ENCODE measurements around the gene MACROH2A1. TPM values are rescaled to one million over a fixed set of nuclear protein-coding genes. Genes with fewer than 3 reads are reported as not detected.

The MACROH2A1 gene
- 112 TPM for polyA plus RNA-seq (2013, experiment 1 of 2; ENCODE audit: insufficient read length)
- 117 TPM for polyA plus RNA-seq (2013, experiment 2 of 2; ENCODE audit: insufficient read length)

GRCh38 chr5:135398855-135399793, at the start of gene MACROH2A1:
MACROH2A1 (minus strand) TSS chr5:135399231; CDS start chr5:135389093, 10,138 bp downstream.
- peak; percentile 85 for DNase-seq

DNA sequence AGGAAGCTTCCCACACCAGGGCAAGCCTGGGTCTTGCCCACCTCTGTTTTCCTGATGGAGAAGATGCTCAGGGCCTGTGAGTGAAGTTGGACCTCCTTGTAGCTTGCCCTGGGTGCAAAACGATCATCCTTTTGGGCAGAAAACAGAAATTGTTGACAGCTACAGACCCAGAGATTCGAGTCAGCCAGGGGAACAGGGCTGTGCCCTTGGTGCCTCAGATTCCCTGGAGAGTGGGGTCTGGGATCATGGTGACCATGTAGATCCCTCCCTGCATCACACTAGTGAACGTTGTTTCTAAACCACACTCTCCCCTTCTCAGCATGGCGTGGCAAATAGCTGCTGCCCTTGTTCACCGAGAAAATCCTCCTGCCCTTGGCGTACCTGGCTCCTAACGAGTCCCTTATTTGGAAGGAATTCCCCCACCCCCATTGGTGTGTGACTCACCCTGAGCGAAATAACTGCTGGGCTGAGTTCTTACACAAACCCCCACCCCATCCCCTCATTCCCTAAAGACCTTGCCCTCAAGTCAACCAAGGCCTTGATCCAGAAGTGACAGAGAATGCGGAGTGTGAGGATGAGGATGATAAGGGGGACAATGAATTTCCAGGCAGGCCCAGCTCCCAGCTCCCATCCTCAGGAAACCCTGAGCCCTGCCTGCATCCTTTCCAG, 49.2 kb upstream of the MACROH2A1 start:
- DNase-seq: no peak

- no peak for DNase-seq
Observed at GRCh38 chr5:135447298-135447929, 48.4 kb upstream of the MACROH2A1 start, which contains the start of gene DCANP1. DCANP1 (minus strand) TSS chr5:135447348; CDS start chr5:135447108, 240 bp downstream.

DNA sequence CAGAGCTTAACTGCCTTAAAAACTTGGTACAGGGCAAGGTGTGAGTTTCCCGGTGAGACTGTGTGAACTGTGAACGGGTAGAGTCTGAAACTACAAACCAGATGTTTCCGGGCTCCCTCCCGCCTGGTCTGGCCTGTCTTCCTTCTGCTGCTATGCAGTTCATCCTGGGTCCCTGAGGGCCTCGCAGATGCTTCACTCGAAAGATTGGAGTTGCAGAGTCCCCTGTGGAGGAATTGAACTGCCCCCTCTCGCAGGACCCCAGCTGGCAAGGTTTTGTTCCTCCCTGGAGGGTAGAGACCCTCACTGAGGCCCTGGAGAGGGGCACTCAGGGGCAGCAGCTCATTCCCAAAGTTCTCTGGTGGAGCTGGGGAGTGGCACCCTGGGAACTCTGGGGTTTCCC, 47.6 kb upstream of the MACROH2A1 start:
- no peak for DNase-seq

- DNase-seq: no peak
Observed at GRCh38 chr5:135446206-135446605, 47.2 kb upstream of the MACROH2A1 start.

DNA sequence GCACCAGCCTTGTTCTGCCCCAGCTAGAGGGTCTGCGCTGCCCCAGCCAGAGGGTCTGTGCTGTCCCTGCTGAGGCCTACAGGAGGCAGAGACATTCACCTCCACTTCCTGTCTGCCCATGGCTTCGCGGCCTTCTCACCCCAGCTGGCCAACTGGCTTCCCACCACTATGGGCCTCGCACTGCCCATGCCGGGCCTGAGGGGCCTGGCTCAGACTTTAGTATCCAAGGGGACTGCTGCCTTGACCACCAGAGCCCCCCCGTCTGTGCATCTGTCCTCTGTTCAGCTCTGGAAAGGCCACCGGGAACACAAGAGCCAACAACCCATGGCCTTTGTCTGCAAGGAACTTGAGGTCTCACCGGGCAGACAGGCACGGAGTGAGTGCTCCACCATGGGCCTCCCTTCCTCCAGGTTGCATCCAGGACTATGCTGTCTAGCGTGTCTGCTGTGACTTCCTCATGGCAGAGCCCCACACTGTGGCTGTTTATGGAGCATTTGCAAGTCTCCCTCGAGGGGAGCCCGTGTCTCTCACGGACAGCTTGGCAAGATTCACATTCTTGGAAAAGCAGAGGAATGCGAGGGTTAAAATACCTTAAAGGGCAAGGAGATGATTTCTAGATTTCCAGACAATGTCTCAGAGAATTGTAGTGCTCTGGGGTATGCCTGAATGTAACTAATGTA, 46.4 kb upstream of the MACROH2A1 start:
- DNase-seq: no peak

DNA sequence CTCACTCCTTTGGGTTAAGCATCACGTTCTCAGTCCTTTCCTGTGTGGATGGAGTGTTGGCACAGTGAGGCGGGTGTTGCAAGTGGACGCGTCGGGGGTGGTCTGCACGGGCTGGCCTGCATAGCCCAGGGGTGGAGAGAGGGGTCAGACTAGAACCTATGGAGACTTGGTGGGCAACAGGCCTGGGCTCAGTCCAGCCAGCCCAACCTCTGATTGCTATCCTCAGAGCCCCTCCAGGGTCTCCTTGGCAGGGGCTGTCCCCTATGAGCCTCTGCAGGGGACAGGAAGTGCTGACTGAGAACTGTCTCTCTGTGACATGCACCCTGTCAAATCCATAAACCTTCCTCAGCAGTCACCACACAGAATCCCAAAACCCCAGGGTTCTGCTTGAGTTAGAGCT, 45.9 kb upstream of the MACROH2A1 start:
- DNase-seq: no peak

GRCh38 chr5:135444360-135444759, 45.3 kb upstream of the MACROH2A1 start:
- DNase-seq: no peak

GRCh38 chr5:135443161-135443960, 44.3 kb upstream of the MACROH2A1 start:
- DNase-seq: no peak

DNA sequence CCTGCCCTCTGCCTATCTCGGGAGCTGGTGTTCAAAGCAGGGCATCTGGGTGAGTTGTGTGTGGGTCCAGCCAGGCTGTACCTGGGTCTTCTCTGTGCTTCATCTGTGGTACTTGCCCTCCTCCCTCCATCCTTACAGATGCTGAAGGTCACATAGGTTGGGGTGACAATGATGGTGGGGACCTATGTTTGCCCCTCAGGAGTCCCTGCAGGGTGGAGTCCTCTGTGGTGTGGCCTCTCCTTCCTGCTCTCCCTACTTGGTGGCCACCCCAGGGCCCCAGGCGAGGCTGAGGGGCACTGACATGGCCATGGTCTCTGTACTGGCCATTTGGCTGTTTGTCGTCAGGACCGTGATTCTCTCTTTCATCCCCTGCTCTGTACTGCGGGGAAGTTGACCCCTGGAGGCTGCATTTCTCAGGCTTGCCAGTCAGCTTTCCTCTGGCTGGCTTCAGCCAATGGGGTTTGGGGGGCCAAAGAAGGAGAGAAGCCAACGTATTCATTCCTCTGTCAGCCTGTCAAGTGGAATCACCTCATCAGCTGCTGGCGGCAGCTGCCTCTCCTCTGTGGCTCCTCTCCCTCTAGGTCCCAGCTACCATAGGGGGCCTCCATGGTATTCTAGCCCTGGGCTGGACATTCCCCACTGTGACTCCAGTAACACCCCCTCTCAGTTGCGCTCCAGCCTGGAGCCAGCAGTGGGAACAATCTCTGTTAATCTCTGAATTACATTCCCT, 43.6 kb upstream of the MACROH2A1 start:
- no peak for DNase-seq

DNA sequence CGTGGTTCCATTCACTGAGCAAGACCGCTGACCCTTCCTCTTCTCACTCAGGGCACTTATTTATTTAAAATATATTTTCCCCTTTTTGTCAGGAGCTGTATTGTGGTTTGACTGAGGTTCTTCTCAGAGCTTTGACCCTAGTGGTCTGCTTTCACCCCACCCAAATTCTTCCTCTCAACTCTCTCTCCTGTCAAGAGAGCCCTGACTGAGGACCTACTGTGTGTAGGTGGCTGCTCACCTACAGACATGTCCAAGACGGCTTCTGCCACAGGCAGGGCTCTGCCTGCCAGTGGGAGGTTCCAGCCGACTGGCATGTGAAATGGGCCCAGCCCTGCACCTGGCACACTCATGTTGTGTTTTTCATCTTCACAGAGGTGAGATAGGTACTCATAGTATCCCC, 42.9 kb upstream of the MACROH2A1 start:
- DNase-seq: no peak

- no peak for DNase-seq
Observed at GRCh38 chr5:135441350-135441831, 42.4 kb upstream of the MACROH2A1 start.

DNA sequence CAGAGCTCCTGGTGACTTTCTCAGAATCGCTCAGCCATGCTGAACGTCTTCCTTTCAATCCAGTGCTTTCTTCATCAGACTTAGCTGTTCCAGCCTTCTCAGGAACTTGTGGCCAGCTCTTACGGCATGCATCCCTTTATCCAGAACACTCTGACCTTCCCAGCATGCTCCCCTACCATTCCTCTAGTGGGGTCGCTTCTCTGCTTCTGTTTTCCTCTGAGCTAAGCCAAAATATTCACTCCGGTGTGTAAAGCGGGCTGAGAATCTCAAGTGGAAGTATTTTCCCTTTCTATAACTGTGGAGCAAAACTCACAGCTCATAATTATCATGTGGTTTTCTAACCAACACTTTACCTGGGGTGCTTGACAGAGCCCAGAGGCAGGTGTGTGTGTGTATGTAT, 41.9 kb upstream of the MACROH2A1 start:
- DNase-seq: no peak

DNA sequence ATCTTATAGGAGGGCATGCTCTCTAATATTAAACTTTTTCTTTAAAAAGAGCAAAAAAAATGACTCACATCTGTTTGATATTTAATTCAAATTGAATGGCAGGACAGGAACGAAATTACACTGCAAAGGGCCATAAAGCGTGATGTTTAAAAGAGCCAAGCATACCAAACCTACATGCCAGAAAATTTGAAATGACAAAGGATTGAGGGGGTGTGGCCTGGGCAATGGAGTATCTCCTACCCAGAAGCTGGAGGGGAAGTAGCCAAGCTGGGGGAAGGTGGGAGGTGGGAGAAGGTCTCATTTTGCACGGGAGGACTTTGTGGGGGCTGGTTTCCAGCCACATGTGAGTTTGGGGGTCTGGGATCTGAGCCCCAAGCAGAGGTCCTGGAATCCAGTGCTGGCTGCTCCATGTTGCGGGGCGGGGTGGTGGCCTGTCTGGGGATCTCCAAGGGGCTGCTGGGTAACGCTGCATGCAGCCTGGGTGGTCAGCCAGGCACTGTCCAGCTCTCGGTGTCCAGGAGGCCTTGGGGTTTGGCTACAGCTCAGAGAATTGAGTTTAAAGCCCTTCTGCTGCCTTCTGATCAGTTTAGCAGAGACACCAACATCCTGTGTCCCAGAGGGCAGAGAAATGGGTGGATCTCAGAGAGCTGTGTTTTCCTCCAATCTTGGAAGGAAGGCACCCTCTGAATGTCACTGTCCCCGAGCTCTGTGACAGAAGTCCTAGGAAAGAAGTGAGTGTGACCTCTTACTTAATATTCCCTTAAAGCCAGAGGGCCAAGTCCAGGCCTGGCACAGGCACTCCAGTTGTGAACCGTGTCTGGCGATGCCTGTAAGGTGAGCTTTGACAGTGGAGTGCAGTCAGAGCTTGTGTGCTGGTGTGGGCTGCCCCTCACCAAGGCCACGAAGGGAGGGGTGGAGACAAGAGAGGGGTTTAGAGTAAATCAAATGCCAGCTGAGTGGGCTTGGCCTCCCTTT, 40.5 kb upstream of the MACROH2A1 start:
- no peak for DNase-seq

- no peak for DNase-seq
Observed at GRCh38 chr5:135438636-135439221, 39.7 kb upstream of the MACROH2A1 start.

DNA sequence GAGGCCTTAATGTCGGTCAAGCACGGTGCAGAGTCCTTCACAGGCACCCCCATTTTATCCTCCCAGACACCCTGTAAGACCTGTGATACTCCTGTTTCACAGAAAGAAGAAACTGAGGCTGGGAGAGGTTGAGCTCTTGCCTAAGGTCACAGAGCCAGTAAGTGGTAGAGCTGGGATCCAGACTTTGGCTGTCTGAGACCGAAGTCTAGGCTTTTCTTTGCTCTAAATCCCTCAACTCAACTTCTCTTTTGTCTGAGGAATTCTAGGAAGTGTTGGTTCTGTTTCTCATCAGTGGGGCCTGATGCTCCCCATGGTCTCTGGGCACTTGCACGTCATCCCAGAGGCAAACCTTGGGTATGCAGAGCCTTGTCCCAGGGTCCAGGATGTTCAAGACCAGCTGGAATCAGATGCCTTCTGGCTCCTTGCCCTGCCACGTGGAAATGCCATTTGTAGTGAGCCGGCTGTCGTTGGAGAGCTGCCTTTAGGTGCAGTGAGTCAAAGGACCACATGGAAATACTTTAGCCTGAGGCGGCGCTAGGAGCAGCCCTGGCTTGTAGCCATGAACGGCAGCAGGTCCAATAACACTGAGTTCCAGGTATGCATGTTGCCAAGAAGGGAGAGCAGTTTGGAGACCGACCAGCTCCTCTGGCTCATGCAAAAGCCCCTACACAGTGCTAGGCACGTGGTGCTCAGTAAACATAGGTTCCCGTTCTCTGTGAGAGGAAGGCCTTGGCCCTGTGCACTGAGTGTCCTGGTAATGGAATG, 38.9 kb upstream of the MACROH2A1 start:
- DNase-seq: peak; percentile 98

DNA sequence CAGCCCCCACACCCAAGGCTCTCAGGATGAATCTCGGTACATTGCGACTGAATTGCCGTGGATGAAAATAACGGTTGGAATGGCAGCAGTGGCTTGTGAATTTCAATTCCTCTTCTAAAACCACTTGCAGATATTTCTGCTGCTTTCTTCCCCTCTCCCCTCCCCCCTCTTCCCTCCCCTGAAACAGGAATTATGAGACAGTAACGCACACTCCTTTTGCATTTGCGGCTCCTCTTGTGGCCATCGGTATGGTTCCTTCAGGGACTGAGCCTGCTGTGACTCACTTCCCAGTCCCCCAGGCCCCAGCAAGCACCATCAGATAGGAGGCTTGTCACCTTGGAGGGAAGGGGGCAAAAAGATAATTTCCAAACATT, 38.4 kb upstream of the MACROH2A1 start:
- DNase-seq: peak; percentile 70

DNA sequence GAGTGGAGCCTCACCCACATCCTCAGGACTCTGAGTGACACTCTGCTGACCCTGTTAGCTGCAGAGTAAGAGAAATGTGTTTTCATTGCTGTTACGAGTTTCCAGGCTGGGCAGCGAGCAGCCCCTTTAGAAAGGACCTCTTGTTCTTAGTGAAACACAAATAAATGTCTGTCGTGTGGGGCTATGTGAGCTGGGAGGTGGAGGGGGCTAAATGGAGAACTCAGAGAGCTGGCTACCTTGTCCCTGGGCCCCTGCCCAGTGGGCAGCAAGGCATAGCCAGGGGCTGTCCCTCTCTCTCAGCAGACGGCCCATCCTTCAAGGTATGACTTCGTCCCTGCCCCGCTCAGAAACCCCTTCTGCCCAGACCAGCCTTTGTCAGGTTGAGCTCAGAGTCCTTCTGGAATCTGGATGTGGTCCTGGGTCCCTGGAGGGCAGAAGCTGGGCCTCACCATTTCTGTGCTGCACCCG, 38.0 kb upstream of the MACROH2A1 start:
- no peak for DNase-seq
